ENCODE measurements around the gene CLCN4.

Gene CLCN4

DNA sequence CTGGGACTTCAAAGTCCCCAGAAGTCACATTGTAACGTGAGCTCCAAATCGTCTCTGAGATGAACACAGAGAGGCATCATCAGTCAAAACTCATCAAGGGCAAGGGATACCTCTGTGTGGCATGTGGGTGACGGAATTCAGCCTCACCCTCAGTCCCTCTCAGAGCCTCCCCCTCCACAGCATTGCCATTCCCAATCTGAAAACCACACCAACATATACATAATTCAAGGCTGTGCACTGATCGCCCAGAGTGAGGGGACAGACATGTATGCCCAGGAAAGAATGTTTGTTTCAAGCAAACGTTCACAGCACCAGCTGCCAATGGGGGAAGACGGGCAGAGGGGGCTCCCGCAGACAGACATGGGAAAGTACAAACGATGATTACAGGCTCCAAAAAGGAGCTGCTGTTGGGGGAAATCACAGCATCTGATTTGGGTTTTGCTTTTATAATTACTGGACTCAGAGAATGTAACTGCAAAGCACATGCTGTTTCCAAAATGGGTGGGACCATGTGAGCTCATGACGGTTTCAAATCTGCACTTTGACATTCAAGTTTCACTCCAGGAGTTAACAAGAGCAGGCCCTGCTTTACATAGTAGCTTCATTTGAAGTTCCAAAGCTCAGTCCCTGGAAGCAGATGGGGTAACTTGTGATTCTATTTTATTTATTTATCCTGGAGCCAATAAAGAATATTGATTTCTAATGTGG, 88.3 kb downstream of the CLCN4 start:
- DNase-seq (ENCODE audit: low read depth) = no peak

DNA sequence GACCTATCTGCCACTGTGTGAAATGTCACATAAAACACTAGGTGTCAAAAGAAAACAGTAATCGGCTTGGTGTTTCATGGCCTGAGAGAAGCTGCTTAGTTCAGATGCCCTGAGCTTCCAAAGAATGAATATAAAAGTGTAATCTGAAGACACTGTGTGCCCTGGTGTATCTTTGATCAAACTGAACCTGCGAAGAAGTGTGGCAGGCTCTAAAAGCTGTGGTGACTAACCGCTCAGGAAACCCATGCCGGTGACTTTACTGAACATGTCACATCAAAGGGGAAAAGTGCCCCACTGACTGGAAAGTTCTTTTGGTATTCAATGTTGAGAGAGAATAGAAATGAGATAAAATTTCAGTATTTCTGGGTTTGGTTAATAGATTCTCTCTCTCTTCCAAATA, 89.1 kb downstream of the CLCN4 start:
- no peak for DNase-seq (ENCODE audit: low read depth)

DNA sequence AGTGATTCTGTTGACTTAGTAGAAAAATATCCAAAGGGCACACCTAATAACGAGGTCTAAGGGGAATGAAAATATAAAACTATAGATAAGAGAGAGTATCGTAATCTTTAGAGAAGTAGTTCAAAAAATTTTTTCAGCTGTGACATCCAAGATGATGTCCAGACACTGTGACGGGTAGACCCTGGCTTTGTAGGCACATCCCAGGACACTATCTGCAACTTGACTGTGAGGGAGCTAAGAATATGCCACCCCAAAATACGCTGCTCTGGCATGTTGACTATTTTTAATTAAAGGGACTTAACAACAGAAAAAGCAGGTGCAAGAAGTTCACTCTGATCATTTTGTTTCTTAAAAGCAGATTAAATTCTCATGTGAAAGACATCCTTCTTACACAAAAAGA, 89.5 kb downstream of the CLCN4 start:
- no peak for DNase-seq (ENCODE audit: low read depth)

DNA sequence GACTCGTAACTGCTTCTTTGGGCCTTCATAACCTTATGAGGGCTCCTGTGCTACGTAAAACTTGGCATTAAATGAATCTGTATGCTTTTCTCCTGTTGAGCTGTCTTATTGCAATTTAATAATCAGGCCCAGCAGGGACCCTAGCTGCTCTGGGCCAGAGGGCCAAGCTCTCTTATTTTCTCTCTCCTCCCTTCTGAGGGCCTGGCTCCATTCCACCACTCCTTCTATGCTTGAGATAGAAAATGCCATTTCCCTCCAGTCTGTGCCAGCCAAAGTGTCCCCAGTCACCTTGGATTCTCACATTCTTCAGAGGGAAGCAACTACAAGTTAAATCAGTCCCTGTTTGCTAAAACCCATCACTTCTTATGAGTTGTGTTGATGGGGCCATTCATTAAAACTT, 90.1 kb downstream of the CLCN4 start:
- DNase-seq (ENCODE audit: low read depth) = no peak

DNA sequence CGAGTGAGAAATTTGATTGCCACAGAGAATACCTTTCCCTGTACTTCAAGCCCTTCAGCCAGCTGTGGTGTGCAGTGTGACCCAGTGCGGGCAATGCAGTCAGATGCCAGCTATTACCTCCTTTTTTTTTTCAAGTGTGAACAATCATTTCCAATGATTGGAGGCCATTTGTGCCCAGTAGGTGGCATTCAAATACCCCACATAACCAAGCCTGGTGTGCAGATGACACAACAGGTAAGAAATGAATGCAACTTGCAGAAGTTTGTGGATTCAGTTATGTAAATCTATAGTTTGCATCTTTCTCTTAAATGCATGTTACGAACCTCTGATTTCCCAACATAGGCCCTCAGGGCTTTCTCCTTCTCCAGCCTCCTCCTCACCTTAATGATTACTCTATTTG, 98.0 kb downstream of the CLCN4 start:
- DNase-seq (ENCODE audit: low read depth) = no peak

DNA sequence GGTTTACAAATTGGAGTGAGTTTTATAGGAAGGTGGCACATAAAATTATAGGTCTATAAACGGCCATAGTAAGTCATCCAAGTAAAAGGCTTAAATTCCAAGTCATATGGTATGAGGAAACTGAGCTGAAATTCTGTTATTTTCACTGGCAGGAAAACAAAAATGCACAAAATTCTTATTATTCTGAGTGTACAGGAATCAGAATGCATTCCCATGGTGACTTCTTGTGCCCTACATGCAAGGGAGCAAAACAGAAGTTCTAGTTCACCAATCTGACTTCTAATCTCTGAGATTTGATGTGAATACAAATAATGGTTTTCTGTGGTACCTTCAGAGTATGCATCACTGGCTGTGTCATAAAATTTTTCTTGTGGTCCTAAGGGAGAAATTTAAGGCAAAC, 102.9 kb downstream of the CLCN4 start:
- no peak for DNase-seq (ENCODE audit: low read depth)

DNA sequence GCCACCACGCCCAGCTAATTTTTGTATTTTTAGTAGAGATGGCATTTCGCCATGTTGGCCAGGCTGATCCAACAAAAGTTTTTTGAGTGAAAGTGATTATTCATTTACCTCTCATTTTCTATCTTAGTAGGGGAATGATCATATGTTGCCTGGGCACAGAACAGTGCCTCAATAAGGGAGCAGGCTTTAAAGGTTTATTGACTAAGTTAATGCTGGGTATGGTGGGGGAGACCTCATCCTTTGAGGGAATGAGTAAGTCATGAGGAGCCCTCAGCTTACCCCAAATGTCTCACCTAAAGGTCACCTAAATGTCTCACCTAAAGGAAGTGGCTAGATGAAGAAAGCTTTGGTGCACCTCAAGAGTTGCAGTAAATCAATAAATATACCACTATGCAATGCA, 109.0 kb downstream of the CLCN4 start:
- no peak for DNase-seq (ENCODE audit: low read depth)

DNA sequence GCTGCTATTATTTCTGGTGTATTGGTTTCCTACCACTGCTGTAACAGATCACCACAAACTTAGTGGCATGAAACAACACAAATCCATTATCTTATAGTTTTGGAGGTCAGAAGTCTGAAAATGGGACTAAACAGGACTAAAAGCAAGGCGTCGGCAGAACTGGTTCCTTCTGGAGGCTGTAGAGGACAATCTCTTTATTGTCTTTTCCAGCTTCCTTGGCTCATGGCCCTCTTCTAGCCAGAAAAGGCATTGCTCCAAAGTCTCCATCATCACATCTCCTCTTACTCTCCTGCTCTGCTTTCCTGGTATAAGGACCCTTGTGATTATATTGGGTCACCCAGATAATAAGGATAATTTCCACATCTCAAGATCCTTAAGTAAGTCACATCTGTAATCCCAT, 121.9 kb downstream of the CLCN4 start:
- no peak for DNase-seq (ENCODE audit: low read depth)

DNA sequence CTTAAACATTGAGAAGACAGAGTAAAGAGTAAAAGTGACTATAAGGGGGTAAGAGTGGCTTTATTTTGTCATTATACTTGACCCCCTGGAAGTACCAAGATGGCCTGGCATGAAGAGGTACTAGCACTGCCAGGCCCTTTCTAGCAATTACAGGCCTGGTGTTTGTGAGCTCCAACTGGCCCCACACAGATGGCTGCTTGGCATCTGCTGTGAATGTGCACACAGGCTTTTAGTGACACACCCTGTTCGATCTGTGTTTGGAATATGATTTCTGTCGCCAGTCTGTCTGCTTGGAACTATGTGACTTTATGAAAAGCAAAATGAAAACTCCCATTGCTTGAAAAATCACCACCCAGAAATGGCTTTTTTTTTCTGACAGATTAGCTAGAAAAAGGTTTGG, 123.3 kb downstream of the CLCN4 start:
- DNase-seq (ENCODE audit: low read depth) = no peak

DNA sequence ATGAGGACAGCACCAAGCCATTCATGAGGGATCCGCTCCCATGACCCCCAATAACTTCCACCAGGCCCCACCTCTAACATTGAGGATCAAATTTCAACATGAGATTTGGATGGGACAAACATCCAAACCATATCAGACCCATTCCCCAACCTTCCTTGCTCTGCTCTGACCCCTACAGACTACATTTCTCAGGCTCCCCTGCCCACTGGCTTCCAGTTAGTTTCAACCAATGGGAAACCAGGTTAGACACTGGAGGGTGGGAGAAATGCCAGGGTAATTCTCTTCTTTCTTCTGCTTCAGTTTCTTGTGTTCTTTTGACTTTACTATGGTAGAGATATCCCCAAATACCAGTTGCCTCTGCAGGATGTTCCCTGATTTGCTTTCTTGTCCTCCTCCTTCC, 125.7 kb downstream of the CLCN4 start:
- no peak for DNase-seq (ENCODE audit: low read depth)

DNA sequence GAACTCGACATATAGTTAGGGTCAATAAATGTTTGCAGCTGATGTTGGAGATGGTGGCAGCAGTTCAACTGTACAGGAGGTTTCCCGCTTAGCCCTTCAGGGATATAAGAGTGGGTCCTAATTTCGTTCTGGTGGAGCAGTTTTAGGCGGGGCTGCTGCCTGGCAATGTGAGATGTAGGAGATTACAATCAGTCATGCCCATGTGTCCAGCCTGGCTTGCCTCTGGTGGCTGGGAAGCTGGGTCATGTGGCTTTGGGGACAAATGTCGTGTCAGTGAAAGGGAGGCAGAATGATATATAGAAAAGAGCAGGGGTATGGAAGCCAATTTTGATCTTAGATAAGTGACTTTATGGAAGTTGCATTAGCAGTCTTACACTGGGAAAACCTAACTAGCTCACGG, 129.4 kb downstream of the CLCN4 start:
- no peak for DNase-seq (ENCODE audit: low read depth)

Data from stimulated activated CD8-positive, alpha-beta memory T cell treated with anti-CD3 and anti-CD28 coated beads, Interleukin-12 subunit alpha, Interleukin-12 subunit beta, amount 100 ng/mL, for 1 hour (primary cell).